CD4-positive, alpha-beta T cell treated with Interleukin-6 for 4 hours (primary cell): ENCODE results near the gene RAB8A.

ENCODE experiments used
- DNase-seq: peaks from one replicate; pipeline ENCODE4 v3.0.0-alpha.2; 2020; ENCODE audit warnings: mixed read lengths

The RAB8A gene

GRCh38 chr19:16111160-16111908 lies at the start of gene RAB8A:
TSS of gene RAB8A (plus strand) at chr19:16111889. CDS start at chr19:16111902, 13 bp downstream.
- DNase-seq, result peak; percentile 98

DNA sequence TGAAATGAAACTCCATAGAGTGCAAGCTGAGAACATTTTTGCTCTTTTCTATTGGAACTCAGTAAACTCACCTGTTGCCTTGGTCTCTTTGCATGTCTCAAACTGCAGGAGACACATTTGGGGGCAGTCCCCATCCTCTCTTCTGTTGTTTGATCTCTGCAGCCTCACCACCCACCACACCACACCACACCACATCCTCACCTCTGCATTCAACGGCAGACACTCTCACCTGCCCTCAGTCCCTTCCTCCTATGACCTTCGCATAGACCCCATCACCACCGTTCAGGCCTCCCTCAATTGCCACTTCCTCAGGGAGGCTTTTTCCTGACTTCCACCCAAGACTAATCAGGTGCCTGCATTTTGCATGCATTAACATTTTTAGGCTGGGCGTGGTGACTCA lies 49.7 kb upstream of the RAB8A start:
- no peak for DNase-seq

- peak; percentile 76 for DNase-seq
Measured at GRCh38 chr19:16062789-16063188, 48.9 kb upstream of the RAB8A start.

GRCh38 chr19:16064209-16064889 lies 47.3 kb upstream of the RAB8A start:
- no peak for DNase-seq

GRCh38 chr19:16066611-16067104 lies 45.0 kb upstream of the RAB8A start:
- DNase-seq, result peak; percentile 70

GRCh38 chr19:16067205-16067938 lies 44.3 kb upstream of the RAB8A start:
- no peak for DNase-seq

GRCh38 chr19:16068696-16069259 lies 42.9 kb upstream of the RAB8A start:
- DNase-seq, result no peak

- DNase-seq, result no peak
Measured at GRCh38 chr19:16069813-16070365, 41.8 kb upstream of the RAB8A start.

- peak; percentile 96 for DNase-seq
Measured at GRCh38 chr19:16070366-16070990, 41.2 kb upstream of the RAB8A start.

- DNase-seq, result no peak
Measured at GRCh38 chr19:16071072-16071691, 40.5 kb upstream of the RAB8A start.

DNA sequence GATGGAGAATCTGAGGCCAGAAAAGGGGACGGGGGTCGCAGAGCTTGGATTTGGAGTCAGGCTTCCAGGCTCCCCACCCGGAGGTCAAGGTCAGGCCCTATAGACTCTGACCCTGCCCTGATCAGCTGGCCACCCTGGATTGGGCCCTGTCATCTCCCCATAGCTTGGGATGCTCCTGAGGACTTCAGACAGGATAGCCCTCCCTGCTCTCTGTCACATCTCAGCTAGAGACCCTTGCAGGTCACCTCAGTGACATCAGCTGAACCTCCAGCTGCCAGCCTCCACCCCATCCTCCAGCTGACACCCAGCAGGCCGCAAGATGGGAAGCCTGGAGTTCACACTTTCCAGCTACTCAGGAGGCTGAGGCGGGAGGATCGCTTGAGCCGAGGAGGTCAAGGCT lies 38.2 kb upstream of the RAB8A start:
- no peak for DNase-seq

DNA sequence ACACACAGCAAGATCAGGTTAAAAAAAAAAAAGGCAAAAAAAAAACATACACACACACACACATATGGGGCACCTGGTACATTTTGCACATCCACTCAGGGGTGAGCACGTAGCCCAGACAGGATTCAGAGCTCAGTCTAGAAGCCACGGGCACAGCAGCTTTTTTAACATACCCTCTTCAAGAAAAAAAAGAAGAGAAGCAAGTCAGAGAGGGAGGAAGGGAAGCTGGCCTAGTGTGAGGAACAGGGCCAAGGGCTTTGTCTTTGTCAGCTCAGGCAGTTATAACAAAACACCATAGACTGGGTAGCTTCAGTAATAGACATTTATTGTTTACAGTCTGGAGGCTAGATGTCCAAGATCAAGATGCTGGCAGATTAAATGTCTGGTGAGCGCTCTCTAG lies 37.7 kb upstream of the RAB8A start:
- peak; percentile 40 for DNase-seq

DNA sequence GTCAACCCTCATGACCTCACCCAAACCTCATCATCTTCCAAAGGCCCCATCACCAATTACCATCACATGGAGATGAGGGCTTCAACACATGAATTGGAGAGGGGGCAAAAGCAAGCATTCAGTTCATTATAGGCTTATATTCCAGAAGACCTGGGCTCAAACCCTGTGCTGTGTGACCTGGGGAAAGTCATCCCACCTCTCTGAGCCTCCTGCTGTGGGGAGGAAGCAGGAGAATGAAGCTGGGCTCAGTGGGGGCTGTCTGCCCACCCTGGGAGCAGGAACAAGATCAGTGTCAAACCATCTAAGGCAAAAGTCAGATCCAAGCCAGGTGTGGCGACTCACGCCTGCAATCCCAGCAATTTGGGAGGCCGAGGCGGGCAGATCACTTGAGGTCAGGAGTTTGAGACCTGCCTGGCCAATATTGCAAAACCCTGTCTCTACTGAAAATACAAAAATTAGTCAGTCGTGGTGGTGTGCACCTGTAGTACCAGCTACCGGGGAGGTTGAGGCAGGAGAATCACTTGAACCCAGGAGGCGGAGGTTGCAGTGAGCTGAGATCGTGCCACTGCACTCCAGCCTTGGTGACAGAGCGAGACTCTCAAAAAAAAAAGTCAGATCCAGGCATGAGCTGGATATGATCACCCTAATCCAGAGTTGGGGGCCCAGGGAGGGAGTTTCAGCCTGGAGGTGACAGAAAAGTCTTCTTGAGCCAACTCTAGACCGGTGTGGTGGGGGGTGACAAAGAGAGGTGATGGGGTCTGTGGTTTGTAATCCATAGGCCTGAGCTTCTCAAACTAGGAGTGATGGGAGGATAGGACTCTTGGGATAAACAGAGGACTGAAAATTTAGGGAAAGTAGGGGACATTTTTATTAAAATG lies 37.0 kb upstream of the RAB8A start:
- DNase-seq, result no peak

DNA sequence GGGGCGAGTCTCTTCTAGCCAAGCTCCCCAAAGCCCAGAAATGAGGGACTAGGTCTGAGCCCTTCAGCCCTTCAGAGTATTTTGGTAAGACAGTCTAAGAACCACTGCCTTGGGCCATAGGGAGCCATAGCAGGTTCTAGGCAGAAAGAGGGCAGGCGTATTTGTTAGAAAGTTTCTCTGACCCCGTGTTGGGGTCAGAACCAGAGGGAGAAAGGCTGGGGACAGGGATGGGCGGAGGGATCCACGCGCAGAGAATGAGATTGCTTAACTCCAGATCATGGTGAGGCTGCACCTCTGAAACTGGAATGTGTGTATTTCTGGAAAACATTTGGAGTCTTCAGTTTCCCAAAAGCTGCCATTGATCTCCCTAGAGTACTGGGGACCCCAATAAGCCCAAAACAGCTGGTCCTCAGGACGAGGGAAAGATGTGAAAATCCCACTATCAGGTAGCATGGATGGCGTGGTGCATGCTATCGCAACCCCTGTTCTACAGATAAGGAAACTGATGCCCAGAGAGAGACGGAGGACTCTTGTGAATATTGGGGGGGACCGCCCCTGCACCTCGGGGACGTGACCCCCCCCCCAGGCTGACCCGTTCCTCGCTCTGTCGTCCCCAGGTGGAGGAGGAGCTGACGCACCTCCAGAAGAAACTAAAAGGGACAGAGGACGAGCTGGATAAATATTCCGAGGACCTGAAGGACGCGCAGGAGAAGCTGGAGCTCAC lies 36.1 kb upstream of the RAB8A start:
- DNase-seq, result no peak

- peak; percentile 84 for DNase-seq
Measured at GRCh38 chr19:16076154-16076957, 35.3 kb upstream of the RAB8A start, which contains the start of gene TPM4. TSS of gene TPM4 (plus strand) at chr19:16076495. CDS start at chr19:16076566, 71 bp downstream.

DNA sequence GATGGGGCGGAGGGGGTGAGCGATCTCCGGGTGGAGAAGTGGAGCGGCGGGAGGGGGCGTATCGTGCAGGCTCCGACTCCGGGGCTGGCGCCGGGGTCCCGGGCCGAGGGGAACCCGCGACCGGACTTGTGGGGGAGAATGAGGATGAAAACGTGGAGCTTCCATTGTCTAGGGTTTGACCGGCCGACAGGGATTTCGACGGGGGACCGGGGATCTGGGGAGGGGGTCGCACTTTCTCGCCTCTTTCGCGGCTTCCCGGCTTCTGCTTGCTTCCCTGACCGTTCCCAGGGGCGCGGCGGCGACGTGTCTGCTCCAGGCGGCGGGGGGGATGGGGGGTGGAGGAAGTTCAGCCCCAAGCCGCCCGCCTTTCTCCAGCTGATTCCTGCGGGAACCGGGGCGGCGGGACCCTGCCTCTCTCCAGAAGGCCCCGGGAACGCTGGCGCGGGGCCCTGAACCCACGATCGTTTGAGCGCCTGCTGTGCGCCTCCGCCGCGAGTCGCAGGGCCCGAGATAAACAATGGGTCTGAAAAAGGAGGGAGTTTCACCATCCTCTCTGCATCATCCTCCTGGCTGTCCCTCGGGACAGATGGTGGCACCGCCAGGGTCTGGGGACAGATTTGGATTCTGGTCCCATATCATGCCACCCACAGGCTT lies 34.6 kb upstream of the RAB8A start:
- peak; percentile 57 for DNase-seq

DNA sequence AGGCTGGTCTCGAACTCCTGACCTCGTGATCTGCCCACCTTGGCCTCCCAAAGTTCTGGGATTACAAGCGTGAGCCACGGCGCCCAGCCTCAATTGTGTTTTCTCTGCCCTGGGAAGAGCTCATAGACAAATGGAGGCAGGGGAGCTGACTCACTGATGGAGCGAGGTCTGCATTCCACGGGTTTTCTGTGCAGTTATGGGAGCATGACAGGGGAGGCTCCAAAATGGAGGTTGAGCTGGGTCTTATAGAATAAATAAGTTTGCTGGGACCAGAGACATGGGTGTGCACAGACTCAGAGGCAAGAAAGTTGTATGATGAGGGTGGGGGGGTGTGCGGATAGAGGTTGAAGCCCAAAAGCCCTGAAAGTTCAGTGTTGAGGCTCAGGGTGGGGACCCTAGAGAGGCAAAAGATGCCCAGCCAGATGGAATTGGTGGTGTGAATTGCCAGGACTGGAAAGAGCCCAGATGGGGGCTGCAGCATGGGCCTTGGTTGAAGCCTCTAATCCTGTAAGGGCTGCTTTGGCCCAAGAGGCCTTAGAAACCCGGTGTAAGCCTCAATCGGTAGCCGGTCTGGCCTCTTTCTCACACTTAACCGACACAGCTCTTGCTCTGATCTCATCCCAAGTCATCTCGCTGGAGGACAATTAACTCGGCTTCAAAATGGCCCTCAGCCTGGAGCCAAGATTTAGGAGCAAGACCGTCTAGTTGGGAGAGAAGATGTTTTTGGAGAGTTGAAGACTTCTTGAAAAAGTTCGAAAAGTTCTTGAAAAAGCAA lies 33.5 kb upstream of the RAB8A start:
- DNase-seq, result peak; percentile 38
